ENCODE data around the gene ANKDD1A.

- TF ChIP-seq CTCF (IDR thresholded peaks at IDR 0.05) (no peak), POLR2A (IDR thresholded peaks at IDR 0.05) (no peak)
These were observed 9.8 kb upstream of the ANKDD1A start for GRCh38 chr15:64901914-64902313.
